Upper lobe of right lung (tissue), 1 donor: ENCODE data around the gene LAT. TPM values are rescaled to one million over a fixed set of nuclear protein-coding genes. Genes with fewer than 3 reads are reported as not detected.

Experiments used
- ATAC-seq: fragments of 200-7000 bp; cut with Tn5 transposase; one replicate; pipeline ENCODE4 v1.9.1; 2020; ENCODE audit warnings: mild to moderate bottlenecking, moderate library complexity
- DNase-seq: peaks from one replicate; pipeline ENCODE4 v3.0.0-alpha.2; 2020
- H3K27ac ChIP-seq: fragments of 200-600 bp; one replicate; pipeline ENCODE4 v1.8.0; 2022
- H3K27me3 ChIP-seq: fragments of 200-600 bp; one replicate; pipeline ENCODE4 v1.8.0; 2022; ENCODE audit warnings: mild to moderate bottlenecking
- H3K36me3 ChIP-seq: fragments of 200-600 bp; one replicate; pipeline ENCODE4 v1.8.0; 2022
- H3K4me1 ChIP-seq: fragments of 200-600 bp; one replicate; pipeline ENCODE4 v1.8.0; 2022
- H3K4me3 ChIP-seq: fragments of 200-600 bp; one replicate; pipeline ENCODE4 v1.8.0; 2022; ENCODE audit warnings: mild to moderate bottlenecking
- H3K9me3 ChIP-seq: fragments of 200-600 bp; one replicate; pipeline ENCODE4 v1.8.0; 2022
- CTCF ChIP-seq: fragments of 200-600 bp; IDR thresholded peaks from one replicate; pipeline ENCODE4 v1.8.0; 2022; ENCODE audit warnings: antibody characterized with exemption
- intact Hi-C: fragments of 100-400 bp; cut with DNase I; formaldehyde crosslinking; loops from one replicate; pipeline ENCODE4 v1.11.0; 2022
- total RNA-seq: library from RNA; stranded (reverse); fragmentation: NEBNext Ultra II Directional; extraction: Animal tissue kit (Norgen Biotek cat#: 25700); gene quantifications from one replicate; pipeline ENCODE4 v1.2.1, GENCODE V29; 2021
- donor health status: DM: no; HTN: yes; CAD: no; lungs with severe emphysema.

Gene LAT
- total RNA-seq, 1 donor from 2014 or later = 13.4 TPM

GRCh38 chr16:29025218-29025617 is 40.4 kb downstream of the LAT start:
- Histone ChIP-seq H3K27ac (no peak overlapping the region), H3K27me3 (no peaks in the 10 kb centered on the region), H3K4me1 (no peaks in the 10 kb centered on the region), H3K36me3 (no peaks in the 10 kb centered on the region), H3K9me3 (no peaks in the 10 kb centered on the region), H3K4me3 (no peak overlapping the region)
- intact Hi-C loops = no loop called here
- no peak for TF ChIP-seq CTCF
- no peak for ATAC-seq
- peak; percentile 35 for DNase-seq

- DNase-seq (peak; percentile 8), ATAC-seq (no peak)
- TF ChIP-seq CTCF = no peak
- H3K9me3 ChIP-seq = no peaks in the 10 kb centered on the region
- H3K4me3 ChIP-seq = no peak overlapping the region
- intact Hi-C loops = no loop called here
- no peaks in the 10 kb centered on the region for H3K4me1 ChIP-seq
- H3K36me3 ChIP-seq = no peaks in the 10 kb centered on the region
- H3K27me3 ChIP-seq = no peaks in the 10 kb centered on the region
- H3K27ac ChIP-seq = no peak overlapping the region
Measured at GRCh38 chr16:29025735-29026134, 40.9 kb downstream of the LAT start.

- Histone ChIP-seq H3K4me3 (no peak overlapping the region), H3K27ac (no peak overlapping the region), H3K9me3 (no peaks in the 10 kb centered on the region), H3K4me1 (no peaks in the 10 kb centered on the region), H3K27me3 (no peaks in the 10 kb centered on the region), H3K36me3 (no peaks in the 10 kb centered on the region)
- DNase-seq (peak; percentile 40), ATAC-seq (peak; percentile 10)
- intact Hi-C loops = no loop called here
- TF ChIP-seq CTCF = no peak
Measured at GRCh38 chr16:29028457-29029167, 43.8 kb downstream of the LAT start.

GRCh38 chr16:29029168-29029994 is 44.5 kb downstream of the LAT start:
- H3K4me1 ChIP-seq = no peaks in the 10 kb centered on the region
- TF ChIP-seq CTCF = no peak
- H3K27ac ChIP-seq = no peak overlapping the region
- H3K9me3 ChIP-seq = no peaks in the 10 kb centered on the region
- no peak overlapping the region for H3K4me3 ChIP-seq
- H3K27me3 ChIP-seq = no peaks in the 10 kb centered on the region
- ATAC-seq (peak; percentile 43), DNase-seq (peak; percentile 62)
- H3K36me3 ChIP-seq = no peaks in the 10 kb centered on the region
- intact Hi-C loops = no loop called here

GRCh38 chr16:29030086-29030840 is 45.4 kb downstream of the LAT start:
- no peak for TF ChIP-seq CTCF
- no peaks in the 10 kb centered on the region for H3K36me3 ChIP-seq
- H3K27me3 ChIP-seq = no peaks in the 10 kb centered on the region
- no peak overlapping the region for H3K27ac ChIP-seq
- no peaks in the 10 kb centered on the region for H3K9me3 ChIP-seq
- intact Hi-C loops = no loop called here
- ATAC-seq (no peak), DNase-seq (peak; percentile 17)
- no peaks in the 10 kb centered on the region for H3K4me1 ChIP-seq
- H3K4me3 ChIP-seq = no peak overlapping the region

Other genes starting within 250 kb of the LAT start
- gene NPIPB9, start 233.3 kb upstream of the LAT start, total RNA-seq = 3.5 TPM
- 118 TPM for gene ATXN2L, start 162.1 kb upstream of the LAT start, total RNA-seq
- gene TUFM, start 138.7 kb upstream of the LAT start, total RNA-seq = 134 TPM
- 51.9 TPM for gene SH2B1, start 121.2 kb upstream of the LAT start, total RNA-seq
- 0.46 TPM for gene ATP2A1, start 106.6 kb upstream of the LAT start, total RNA-seq
- 23.4 TPM for gene RABEP2, start 59.8 kb upstream of the LAT start, total RNA-seq
- gene CD19, start 53.1 kb upstream of the LAT start, total RNA-seq = not detected
- gene NFATC2IP, start 34.1 kb upstream of the LAT start, total RNA-seq = 36.3 TPM
- gene SPNS1, start 10.3 kb upstream of the LAT start, total RNA-seq = 52.2 TPM